ENCODE results near the gene ZNF398.

Gene ZNF398

DNA sequence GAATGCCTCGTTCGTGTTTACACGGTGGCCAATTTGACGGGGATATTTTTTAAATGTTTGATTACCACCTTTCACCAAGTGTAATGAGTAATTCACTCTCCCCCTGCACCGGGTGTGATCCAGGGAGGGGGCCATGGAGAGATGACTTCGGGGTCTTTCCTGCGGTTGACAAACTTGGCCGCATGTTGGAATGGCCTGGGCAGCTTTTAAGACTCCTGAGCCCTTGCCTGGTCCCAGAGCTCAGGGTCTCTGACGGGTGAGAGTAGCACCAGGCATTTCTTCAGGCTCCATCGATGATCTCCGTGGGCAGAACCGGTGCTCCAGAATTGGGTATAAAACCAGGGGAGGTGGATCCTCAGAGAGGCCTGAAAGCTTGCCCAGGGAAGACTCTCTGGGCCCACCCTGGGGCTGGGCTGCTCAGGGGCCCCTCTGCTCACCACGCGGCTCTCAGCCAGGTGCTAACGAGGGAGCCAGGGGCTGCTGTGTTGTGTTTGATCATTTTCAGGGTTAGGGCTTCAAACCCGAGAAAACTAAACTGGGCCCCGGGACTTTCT lies 49.0 kb downstream of the ZNF398 start:
- DNase-seq (ENCODE audit: low spot score): no peak

DNA sequence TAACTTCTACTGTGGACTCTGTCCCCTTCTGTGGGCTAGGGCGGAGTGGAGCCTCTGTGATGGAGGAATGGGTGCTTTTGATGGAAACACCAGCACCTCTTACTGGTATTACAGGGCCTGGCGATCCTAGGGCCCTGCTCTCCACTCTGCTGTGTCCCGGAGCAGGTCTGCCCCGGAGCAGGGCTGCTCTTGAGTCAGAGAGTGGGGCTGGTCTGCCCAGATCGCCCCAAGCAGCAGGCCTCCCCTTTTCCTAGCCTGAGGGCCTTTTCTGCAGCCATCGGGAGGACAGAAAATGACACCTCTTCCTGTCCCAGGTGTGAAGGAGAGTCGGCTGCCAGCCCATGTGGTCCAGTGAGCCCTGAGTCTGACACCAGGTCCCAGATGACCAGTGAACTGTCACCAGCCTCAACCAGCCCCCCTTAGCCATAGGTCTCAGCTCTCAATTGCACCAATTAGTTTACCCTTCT lies 49.5 kb downstream of the ZNF398 start:
- no peak for DNase-seq (ENCODE audit: low spot score)

- no peak for DNase-seq (ENCODE audit: low spot score)
These were observed 50.4 kb downstream of the ZNF398 start for GRCh38 chr7:149197675-149198074.

DNA sequence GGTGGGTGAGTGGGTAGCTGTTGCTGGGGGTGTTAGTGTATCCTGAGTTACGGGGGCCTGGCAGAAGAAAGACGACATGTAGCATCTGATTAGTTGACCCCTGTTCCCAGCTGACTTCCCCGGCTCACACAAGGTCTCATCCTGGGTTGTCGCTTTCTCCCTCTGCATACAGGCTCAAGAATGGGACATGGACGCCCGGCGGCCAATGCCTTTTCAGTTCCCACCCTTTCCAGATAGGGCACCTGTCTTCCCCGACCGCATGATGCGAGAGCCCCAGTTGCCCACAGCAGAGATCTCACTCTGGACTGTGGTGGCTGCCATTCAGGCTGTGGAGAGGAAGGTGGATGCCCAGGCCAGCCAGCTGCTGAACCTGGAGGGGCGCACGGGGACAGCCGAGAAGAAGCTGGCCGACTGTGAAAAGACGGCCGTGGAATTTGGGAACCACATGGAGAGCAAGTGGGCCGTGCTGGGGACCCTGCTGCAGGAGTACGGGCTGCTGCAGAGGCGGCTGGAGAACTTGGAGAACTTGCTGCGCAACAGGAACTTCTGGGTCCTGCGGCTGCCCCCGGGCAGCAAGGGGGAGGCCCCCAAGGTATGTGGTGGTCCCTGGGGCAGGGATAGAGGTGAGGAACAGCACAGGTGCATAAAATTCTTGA lies 51.0 kb downstream of the ZNF398 start:
- no peak for DNase-seq (ENCODE audit: low spot score)

DNA sequence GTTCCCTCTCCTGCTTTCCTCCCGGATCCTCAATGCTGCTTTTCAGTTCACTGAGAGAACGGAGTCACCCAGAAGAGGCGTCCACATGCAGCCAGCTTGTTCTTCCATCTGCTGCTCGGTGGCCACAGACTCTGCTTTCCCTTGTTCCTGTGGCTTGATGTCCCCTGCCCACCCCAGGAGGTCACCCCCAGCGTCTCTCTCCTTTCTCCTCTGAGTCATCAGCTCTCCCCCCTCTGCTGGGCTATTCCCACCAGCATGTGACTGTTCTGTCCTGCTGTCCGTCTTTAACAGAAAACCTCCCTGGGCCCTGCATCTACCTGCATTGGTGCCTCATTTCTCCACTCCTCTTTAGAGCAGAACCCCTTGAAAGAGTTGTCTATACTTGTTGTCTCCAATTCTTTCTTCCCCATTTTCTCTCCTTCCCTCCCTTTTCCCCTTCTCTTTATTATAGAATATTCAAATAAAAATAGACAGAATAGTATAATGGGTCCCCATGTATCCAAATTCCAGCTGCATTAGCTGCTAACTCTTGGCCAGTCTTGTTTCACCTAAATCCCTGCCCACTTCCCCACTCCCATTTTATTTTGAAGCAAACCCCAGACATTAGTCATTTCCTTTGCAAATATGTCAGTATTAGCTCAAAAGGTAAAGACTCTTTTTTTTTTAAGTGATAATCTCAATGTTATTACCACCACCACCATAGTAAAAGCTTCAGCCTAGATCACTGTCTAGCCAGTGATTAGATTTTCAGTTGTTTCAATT lies 52.2 kb downstream of the ZNF398 start:
- no peak for DNase-seq (ENCODE audit: low spot score)

DNA sequence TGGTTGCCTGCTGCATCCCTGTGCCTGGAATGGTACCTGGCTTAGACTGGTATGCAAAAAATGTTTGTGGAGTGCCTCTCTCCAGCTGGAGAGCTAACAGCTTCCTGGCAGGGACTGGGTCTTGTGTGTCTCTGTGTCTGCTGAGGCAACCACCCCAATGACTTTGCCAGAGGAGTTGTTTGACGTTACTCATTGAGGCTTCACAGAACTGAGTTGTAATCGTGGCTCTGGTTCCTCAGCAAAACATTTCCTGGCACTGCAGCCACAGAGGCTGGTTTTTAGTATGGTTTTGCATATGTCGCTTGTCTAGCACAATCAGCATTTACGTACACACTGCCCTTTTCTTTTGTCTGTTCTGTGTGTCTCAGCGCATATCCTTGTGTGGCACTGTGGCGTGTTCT lies 55.6 kb downstream of the ZNF398 start:
- DNase-seq (ENCODE audit: low spot score): no peak

GRCh38 chr7:149205690-149206381 lies 58.6 kb downstream of the ZNF398 start:
- DNase-seq (ENCODE audit: low spot score): no peak

- DNase-seq (ENCODE audit: low spot score): no peak
These were observed 60.2 kb downstream of the ZNF398 start for GRCh38 chr7:149207324-149208035.

DNA sequence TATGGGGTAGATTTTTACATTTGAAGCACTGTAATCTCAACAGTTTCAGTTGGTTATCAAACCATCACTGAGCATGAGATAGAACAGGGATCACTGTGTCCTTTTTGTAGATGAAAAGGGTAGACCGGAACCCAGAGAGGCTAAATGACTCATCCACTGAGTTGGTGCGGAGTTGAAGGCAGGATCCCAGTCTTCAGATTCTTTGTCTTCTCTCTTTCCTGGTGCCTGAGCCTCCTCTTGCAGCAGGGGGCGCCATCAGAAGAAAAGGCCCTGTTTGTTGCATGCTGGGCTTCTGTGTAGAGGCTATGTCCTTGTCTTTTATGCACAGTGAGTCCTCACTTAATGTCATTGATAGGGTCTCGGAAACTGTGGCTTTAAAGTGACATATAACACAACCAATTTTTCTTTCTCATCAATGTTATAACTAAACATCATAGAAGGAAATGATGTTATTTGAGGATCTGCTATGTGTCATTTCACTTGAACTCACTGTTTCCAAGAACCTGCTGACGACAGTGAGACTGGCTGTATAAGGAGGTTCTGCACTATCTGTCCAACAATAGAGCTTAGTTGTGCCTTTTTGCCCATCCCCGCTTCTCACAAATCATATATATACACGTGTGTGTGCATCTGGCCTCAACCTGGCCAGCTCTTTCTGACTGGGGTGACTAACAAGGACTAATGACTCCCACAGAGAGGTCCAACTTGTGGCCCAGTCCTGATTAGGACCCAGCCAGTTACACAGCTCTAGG lies 62.4 kb downstream of the ZNF398 start:
- DNase-seq (ENCODE audit: low spot score): no peak

DNA sequence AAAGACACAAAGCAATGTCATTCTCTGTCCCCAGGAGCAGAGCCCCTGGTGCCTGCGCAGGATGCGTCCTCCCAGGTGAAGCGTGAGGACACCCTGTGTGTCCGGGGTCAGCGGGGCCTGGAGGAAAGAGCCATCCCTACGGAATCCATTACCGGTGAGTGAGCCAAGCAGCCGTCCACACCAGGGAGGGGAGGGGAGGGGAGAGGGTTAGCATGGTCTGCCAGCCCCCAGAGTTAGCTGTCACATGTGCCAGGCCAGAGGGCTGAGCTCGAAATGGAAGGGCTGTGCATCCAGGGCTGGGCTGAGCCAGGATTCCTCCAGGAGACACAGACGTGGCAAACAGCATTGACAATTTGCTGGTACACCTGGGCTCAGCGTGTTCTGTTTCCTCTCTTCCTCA lies 63.3 kb downstream of the ZNF398 start:
- DNase-seq (ENCODE audit: low spot score): no peak

DNA sequence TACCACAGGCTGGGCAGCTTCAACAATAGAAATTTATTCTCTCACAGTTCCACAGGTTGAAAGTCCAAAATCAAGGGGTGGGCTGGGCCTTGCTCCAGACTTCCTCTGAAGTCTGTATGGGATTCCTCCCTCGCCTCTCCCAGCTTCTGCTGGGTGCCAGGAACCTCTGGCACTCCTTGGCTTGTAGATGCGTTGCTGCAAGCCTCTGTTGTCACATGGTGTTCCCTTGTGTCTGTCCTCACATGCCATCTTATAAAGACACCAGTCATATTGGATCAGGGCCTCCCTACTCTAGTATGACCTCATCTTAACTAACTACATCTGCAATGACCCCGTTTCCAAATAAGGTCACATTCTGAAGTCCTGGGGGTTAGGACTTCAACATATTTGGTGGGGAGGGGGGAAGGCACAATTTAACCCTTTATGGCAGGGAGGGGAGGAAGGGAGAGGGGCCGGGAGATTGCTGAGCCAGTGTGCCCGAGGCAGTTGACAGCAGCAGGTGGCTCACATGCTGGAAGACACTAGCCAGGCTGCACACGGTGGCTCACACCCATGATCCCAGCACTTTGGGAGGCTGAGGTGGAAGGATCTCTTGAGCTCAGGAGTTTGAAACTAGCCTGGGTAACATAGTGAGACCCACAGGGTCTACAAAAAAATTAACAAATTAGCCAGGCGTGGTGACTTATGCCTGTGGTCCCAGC lies 66.9 kb downstream of the ZNF398 start:
- DNase-seq (ENCODE audit: low spot score): peak; percentile 10

DNA sequence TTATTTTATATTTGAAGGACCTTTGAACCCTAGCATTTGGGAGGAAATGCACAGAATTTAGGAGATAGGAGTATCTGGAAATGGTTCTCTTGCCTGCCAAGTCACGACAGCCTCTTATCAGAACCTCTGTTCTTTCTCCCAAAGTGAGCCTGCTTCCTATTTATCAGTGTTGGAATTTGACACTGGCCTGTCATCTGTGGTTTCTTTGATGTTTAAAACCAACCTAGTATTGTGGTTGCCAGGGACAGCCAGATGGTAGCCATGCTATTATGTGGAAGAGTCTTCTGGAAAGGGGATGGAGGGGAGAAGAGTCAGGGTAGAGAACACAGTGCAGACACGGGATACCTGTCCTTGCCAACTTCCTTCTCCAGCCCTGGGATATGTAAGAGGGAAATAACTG lies 69.1 kb downstream of the ZNF398 start:
- DNase-seq (ENCODE audit: low spot score): no peak

DNA sequence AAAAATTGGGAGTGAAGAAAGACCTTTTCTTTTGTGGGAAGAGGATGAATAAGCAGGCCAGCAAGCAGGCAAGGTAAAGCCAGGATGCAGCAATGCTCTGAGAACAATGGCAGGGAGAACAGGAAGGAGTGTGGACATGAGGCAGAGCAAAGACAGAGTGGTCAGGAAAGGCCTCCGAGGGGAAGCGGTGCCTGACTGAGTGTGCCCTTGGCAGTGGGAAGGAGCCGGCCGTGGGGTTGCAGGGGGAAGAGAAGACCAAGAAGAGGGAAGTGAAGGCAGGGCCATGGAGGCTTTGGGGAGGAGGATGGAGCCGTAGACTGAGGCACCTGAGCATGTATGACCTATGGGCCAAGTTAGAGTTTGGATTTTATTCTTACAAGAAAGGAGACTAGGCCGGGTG lies 70.3 kb downstream of the ZNF398 start:
- DNase-seq (ENCODE audit: low spot score): no peak

GRCh38 chr7:149218469-149219420 lies 71.5 kb downstream of the ZNF398 start:
- DNase-seq (ENCODE audit: low spot score): no peak

DNA sequence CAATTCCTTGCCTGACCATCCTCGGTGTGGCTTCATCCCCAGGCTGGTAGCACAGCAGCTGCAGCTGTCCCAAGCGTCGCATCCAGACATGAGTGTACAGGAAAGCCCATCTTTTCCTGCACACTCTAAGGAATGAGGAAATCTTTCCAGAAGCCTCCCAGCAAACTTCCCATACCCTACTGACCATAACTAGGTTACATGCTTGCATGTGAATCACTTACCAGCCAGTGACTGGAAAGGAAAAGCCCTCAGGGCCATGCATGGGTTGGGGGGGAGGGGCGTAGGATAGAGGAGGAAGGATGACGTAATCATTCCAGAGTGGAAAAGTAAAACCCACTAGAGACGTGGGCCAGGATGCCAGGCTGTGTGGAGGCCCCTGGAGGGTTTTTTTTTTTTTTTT lies 73.3 kb downstream of the ZNF398 start:
- no peak for DNase-seq (ENCODE audit: low spot score)

- no peak for DNase-seq (ENCODE audit: low spot score)
These were observed 75.9 kb downstream of the ZNF398 start for GRCh38 chr7:149223176-149223575.

GRCh38 chr7:149223761-149224160 lies 76.5 kb downstream of the ZNF398 start:
- DNase-seq (ENCODE audit: low spot score): no peak

DNA sequence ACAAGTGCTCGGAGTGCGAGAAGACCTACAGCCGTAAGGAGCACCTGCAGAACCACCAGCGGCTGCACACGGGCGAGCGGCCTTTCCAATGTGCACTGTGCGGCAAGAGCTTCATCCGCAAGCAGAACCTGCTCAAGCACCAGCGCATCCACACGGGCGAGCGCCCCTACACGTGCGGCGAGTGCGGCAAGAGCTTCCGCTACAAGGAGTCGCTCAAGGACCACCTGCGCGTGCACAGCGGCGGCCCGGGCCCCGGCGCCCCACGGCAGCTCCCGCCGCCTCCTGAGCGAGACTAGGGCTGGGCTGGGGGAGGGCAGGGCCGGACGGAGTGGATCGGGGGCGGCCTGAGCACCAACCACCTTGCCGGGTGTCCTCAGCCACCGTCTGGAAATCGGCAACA lies 77.1 kb downstream of the ZNF398 start:
- DNase-seq (ENCODE audit: low spot score): no peak

DNA sequence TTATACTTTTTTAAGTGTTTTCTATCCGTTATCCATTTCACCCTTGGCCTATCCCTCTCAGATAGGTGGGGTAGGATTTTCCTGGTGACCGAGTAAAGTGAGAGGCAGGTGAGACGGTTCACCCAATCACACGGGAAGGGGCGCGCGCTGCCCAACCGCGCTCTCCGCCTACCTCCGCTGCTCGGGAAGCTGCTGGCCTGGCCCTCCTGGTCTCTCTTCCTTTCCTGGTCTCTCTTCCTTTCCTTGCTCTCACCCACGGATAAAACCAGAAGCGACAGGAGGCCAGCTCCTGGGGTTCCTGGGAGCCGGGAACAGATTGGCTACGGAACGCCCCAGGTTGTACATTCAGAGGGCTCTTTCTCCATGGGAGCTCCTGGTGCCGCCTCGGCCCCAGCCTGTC lies 77.9 kb downstream of the ZNF398 start:
- no peak for DNase-seq (ENCODE audit: low spot score)

GRCh38 chr7:149225656-149226055 lies 78.4 kb downstream of the ZNF398 start:
- no peak for DNase-seq (ENCODE audit: low spot score)

All from globus pallidus (tissue), 1 donor.